ENCODE data around the gene GNS. TPM values are rescaled to one million over a fixed set of nuclear protein-coding genes. Genes with fewer than 3 reads are reported as not detected.

The GNS gene
- total RNA-seq = 123 and 135 TPM in 2 replicates

DNA sequence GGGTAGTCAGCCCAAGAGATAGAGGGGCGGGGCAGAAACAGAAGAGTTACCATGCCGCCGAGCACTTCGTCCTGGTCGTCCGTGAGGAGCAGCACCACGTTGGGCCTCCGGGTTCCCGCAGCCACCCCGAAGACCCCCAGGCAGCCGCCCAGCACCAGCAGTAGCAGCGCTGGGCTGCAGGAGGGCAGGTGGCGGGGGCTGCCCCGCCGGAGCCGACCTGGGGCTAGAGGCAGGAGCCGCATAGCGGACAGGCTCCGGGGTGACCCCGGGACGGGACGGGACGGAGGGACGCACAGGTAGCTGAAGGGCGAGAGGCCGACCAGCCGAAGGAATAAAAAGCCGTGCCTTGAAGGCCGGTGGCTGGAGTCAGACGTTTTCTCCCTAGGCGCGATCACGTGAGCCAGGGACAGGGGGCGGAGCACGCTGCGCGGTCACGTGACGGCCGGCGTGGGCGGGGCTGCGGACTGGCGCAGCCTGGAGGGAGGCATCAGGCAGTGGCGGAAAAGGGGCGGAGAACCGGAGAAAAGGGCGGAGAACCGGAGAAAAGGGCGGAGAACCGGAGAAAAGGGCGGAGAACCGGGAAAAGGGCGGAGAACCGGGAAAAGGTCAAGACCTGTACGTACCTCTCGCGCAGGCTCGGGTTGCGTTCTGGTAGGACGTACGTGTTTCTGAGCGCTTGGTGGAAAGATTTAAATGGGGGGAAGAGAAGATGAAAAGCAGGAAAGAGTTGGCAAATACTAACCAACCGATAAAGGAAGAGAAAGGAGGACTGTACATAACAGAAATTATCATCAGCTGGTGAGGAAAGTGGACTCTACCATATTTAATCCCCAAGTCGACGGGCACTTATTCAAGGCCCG lies at the start of gene GNS:
TSS of gene GNS (minus strand) at position 372 of the 860 bp plus-strand sequence. CDS start at position 242, 130 bp downstream.

Other genes starting within 250 kb of the GNS start
- 3.3 and 9.0 TPM in 2 replicates for gene RASSF3, start 148.9 kb downstream of the GNS start, total RNA-seq
- 0.39 TPM in 1 of 2 replicates, not detected in the other for gene TBC1D30, start 65.2 kb upstream of the GNS start, total RNA-seq